Measurements from ENCODE around the gene XKR7. TPM values are rescaled to one million over a fixed set of nuclear protein-coding genes. Genes with fewer than 3 reads are reported as not detected.

XKR7 gene
- total RNA-seq, 4 donors from 2014 or later = under 0.01 TPM; not detected in 3

DNA sequence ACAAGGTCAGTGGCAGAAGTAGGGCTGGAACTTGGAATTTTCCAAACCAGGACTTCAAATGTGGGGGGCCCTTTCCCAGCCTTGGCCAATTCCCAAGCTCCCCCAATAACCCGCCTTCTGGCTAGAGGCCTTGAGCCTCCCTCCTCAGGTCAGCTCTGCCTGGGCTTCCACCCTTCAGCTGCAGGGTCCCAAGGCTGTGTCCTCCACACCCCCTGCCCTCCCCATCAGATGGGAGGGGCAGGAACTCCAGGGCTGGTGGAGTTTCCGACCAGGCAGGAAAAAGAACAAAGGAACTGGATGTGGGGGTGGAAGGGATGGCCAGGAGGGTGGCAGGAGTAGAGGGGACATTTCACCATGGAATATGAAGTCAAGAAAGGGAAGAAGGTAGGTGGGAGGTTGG lies 42.1 kb downstream of the XKR7 start, which contains the start of gene CCM2L:
CCM2L (plus strand) TSS at position 338 of the 400 bp plus-strand sequence; CDS start at position 355, 17 bp downstream.
- no peak for TF ChIP-seq EP300 (IDR thresholded peaks at IDR 0.05; ENCODE audit: low read depth)
- TF ChIP-seq, protein P1, sequence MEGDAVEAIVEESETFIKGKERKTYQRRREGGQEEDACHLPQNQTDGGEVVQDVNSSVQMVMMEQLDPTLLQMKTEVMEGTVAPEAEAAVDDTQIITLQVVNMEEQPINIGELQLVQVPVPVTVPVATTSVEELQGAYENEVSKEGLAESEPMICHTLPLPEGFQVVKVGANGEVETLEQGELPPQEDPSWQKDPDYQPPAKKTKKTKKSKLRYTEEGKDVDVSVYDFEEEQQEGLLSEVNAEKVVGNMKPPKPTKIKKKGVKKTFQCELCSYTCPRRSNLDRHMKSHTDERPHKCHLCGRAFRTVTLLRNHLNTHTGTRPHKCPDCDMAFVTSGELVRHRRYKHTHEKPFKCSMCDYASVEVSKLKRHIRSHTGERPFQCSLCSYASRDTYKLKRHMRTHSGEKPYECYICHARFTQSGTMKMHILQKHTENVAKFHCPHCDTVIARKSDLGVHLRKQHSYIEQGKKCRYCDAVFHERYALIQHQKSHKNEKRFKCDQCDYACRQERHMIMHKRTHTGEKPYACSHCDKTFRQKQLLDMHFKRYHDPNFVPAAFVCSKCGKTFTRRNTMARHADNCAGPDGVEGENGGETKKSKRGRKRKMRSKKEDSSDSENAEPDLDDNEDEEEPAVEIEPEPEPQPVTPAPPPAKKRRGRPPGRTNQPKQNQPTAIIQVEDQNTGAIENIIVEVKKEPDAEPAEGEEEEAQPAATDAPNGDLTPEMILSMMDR (IDR thresholded peaks at IDR 0.05) = no peak
- no peak for TF ChIP-seq POLR2A (IDR thresholded peaks at IDR 0.05)
- TF ChIP-seq POLR2AphosphoS5 (IDR thresholded peaks at IDR 0.05) = no peak
- Histone ChIP-seq H3K9me3 (no peaks in the 10 kb centered on the region), H3K27ac (peak within 1 kb of the TSS in 3 of 4 donors; percentile 17 to 41 (median 20)), H3K4me3 (peak within 1 kb of the TSS in 1 of 4 donors; percentile 5), H3K27me3 (peaks cover 37% of the 10 kb centered on the region), H3K4me1 (no peaks in the 10 kb centered on the region), H3K36me3 (no peaks in the 10 kb centered on the region)
- 20 to 55% methylated on average over 1 to 2 of the region's 2 CpGs for WGBS, 2 donors (ENCODE audit: low coverage in 1 of 2)
- DNase-seq = no peak
- in situ Hi-C loops (cut with MboI; ENCODE audit: low pct_ligation_motif_present in 1 of 4, low pct_unique_long_range_greater_than_20kb in 1 of 4, low sequenced_read_pairs in 3 of 4) = no loop called here
- intact Hi-C loops (cut with DNase I; ENCODE audit: low total_unique reads) = no loop called here

DNA sequence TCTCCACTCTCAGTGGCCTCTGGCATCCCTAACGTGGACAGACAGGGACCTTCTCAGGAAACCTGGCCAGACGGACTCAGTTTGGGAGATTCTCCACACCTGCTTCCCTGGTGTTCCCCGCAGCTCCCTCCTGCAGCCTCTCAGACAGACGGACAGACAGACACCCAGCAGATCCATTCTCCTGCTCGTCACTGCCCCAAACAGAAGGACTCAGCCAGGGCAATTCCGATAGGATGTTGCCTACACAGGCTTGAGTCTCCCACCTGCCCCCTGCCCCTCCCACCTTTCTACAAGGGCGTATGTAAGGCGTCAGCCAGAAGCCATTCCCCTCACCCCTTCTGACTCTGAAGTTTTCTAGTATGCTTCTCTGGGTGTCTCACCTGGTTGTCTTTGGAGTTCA lies 42.7 kb downstream of the XKR7 start:
- H3K9me3 ChIP-seq = no peaks in the 10 kb centered on the region
- peak overlapping the region in 2 of 4 donors; percentile 17 to 41 for H3K27ac ChIP-seq
- peak overlapping the region in 1 of 4 donors; percentile 5 for H3K4me3 ChIP-seq
- DNase-seq = no peak
- H3K4me1 ChIP-seq = no peaks in the 10 kb centered on the region
- no peaks in the 10 kb centered on the region for H3K36me3 ChIP-seq
- H3K27me3 ChIP-seq = peaks cover 43% of the 10 kb centered on the region
- TF ChIP-seq, protein P1 (IDR thresholded peaks at IDR 0.05) = no peak
- no peak for TF ChIP-seq POLR2A (IDR thresholded peaks at IDR 0.05)
- no peak for TF ChIP-seq EP300 (IDR thresholded peaks at IDR 0.05; ENCODE audit: low read depth)
- no peak for TF ChIP-seq POLR2AphosphoS5 (IDR thresholded peaks at IDR 0.05)
- in situ Hi-C loops (cut with MboI; ENCODE audit: low pct_ligation_motif_present in 1 of 4, low pct_unique_long_range_greater_than_20kb in 1 of 4, low sequenced_read_pairs in 3 of 4) = no loop called here
- intact Hi-C loops (cut with DNase I; ENCODE audit: low total_unique reads) = no loop called here
- 29 to 35% methylated on average over 4 to 8 of the region's 8 CpGs for WGBS, 2 donors (ENCODE audit: low coverage in 1 of 2)

DNA sequence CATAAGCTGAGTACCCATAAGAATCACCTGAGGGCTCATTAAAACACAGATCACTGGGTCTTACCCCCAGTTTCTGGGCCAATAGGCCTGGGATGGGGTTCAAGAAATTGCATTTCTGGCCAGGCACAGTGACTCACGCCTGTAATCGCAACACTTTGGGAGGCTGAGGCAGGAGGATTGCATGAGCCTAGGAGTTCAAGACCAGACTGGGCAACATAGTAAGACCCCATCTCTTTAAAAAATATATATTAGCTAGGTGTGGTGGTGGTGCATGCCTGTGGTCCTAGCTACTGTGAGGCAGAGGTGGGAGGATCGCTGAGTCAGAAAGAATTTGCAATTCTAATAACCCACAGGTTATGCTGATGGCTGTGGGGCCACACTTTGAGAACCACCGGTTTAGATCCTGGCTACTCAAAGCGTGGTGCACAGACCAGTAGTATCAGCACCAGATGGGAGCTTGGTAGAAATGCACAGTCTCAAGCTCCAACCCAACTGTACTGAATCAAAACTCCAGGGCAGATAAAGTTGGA lies 44.3 kb downstream of the XKR7 start:
- intact Hi-C loops (cut with DNase I; ENCODE audit: low total_unique reads) = no loop called here
- H3K27me3 ChIP-seq = peaks cover 58% of the 10 kb centered on the region

DNA sequence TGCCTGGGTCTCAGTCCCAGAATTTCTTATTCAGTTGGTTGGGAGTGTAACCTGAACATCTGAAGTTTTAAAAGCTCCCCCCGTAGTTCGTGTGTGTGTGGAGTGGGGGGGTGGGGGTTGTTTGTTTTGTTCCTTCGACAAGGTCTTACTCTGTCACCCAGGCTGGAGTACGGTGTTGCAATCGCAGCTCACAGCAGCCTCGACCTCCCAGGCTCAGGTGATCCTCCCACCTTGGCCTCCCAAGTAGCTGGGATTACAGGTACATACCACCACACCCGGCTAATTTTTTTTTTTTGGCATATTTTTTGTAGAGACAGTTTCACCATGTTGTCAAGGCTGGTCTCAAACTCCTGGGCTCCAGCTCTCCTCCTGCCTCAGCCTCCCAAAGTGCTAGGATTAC lies 45.4 kb downstream of the XKR7 start:
- no peak for TF ChIP-seq EP300 (IDR thresholded peaks at IDR 0.05; ENCODE audit: low read depth)
- TF ChIP-seq, protein P1 (IDR thresholded peaks at IDR 0.05) = no peak
- TF ChIP-seq POLR2A (IDR thresholded peaks at IDR 0.05) = no peak
- no peak for TF ChIP-seq POLR2AphosphoS5 (IDR thresholded peaks at IDR 0.05)
- Histone ChIP-seq H3K4me1 (peaks cover 0 to 6% (median 2%) of the 10 kb centered on the region in 4 donors), H3K9me3 (no peaks in the 10 kb centered on the region), H3K27ac (no peak overlapping the region), H3K36me3 (no peaks in the 10 kb centered on the region), H3K4me3 (no peak overlapping the region), H3K27me3 (peaks cover 66% of the 10 kb centered on the region)
- intact Hi-C loops (cut with DNase I; ENCODE audit: low total_unique reads) = no loop called here
- in situ Hi-C loops (cut with MboI; ENCODE audit: low pct_ligation_motif_present in 1 of 4, low pct_unique_long_range_greater_than_20kb in 1 of 4, low sequenced_read_pairs in 3 of 4) = no loop called here
- no peak for DNase-seq
- 78% methylated on average over 7 of the region's 7 CpGs; no CpG with 5 or more reads in 1 of the 2 donors for WGBS, 2 donors (ENCODE audit: low coverage in 1 of 2)

More for the DNA sequence above, 44.3 kb downstream of the XKR7 start:
- no peak overlapping the region for H3K4me3 ChIP-seq
- in situ Hi-C loops (cut with MboI; ENCODE audit: low pct_ligation_motif_present in 1 of 4, low pct_unique_long_range_greater_than_20kb in 1 of 4, low sequenced_read_pairs in 3 of 4) = no loop called here
- no peaks in the 10 kb centered on the region for H3K9me3 ChIP-seq
- no peak overlapping the region for H3K27ac ChIP-seq
- 64% methylated on average over 5 of the region's 5 CpGs; no CpG with 5 or more reads in 1 of the 2 donors for WGBS, 2 donors (ENCODE audit: low coverage in 1 of 2)
- H3K4me1 ChIP-seq = no peaks in the 10 kb centered on the region
- no peak for TF ChIP-seq POLR2AphosphoS5 (IDR thresholded peaks at IDR 0.05)
- no peak for TF ChIP-seq EP300 (IDR thresholded peaks at IDR 0.05; ENCODE audit: low read depth)
- TF ChIP-seq POLR2A (IDR thresholded peaks at IDR 0.05) = no peak
- TF ChIP-seq, protein P1 (IDR thresholded peaks at IDR 0.05) = no peak
- H3K36me3 ChIP-seq = no peaks in the 10 kb centered on the region
- DNase-seq = no peak

All from transverse colon (tissue), 4 donors.